HEK293 (cell line): ENCODE results near the gene PSTPIP2.
"Not testable (repeated sequence)": the region's sequence is repeated elsewhere in the genome, so short reads cannot be mapped to it uniquely, and the experiment has no call there.

Experiments used
- CTCF ChIA-PET: fragments of 350-600 bp; formaldehyde crosslinking; extraction: SDS; loops from one replicate; lab custom pipeline; 2021; ENCODE audit warnings: antibody characterized with exemption; lab: Yijun Ruan, JAX
- POLR2A ChIA-PET: fragments of 300-600 bp; formaldehyde crosslinking; extraction: SDS; loops from one replicate; lab custom pipeline; 2020; ENCODE audit warnings: antibody characterized with exemption, inconsistent platforms; lab: Yijun Ruan, JAX
- H3K27ac ChIP-seq: fragments of 200-500 bp; sonication (Bioruptor generic); 2 replicates; pipeline ENCODE4 v1.5.1; 2014; ENCODE audit warnings: low read depth, low read length, control low read depth, inconsistent platforms; ENCODE audit errors: extremely low read depth
- H3K36me3 ChIP-seq, 2 experiments: fragments of 200-500 bp in 1 of 2; sonication (Bioruptor generic) in 1 of 2; 1 replicate in 1 of 2; 2 replicates in 1 of 2; pipeline ENCODE4 v1.5.1; 2014 to 2017; ENCODE audit warnings: inconsistent platforms in 2 of 2, low read length in 2 of 2; ENCODE audit not compliant: control insufficient read depth in 2 of 2, insufficient read depth in 1 of 2
- H3K4me1 ChIP-seq: fragments of 200-500 bp; sonication (Bioruptor generic); 2 replicates; pipeline ENCODE4 v1.5.1; 2014; ENCODE audit warnings: mild to moderate bottlenecking, low read length, inconsistent platforms; ENCODE audit not compliant: control insufficient read depth, insufficient read depth
- H3K4me3 ChIP-seq: 2 replicates; pipeline ENCODE4 v1.5.1; 2011; ENCODE audit warnings: low read depth, mild to moderate bottlenecking, control low read depth, low read length, moderate library complexity
- H3K9me3 ChIP-seq: fragments of 200-500 bp; sonication (Bioruptor generic); 2 replicates; pipeline ENCODE4 v1.5.1; 2014; ENCODE audit warnings: low read depth, low read length, inconsistent platforms; ENCODE audit not compliant: control insufficient read depth, insufficient read depth
- EGR2 ChIP-seq: fragments of 450-650 bp; formaldehyde crosslinking; IDR thresholded peaks from 2 replicates; pipeline ENCODE4 v1.5.1; 2016; ENCODE audit warnings: low read depth, missing biosample characterization, missing genetic modification characterization
- GFI1B ChIP-seq: fragments of 450-650 bp; formaldehyde crosslinking; IDR thresholded peaks from 2 replicates; pipeline ENCODE4 v1.5.1; 2016; ENCODE audit warnings: missing biosample characterization, missing genetic modification characterization
- MZF1 ChIP-seq: fragments of 450-650 bp; formaldehyde crosslinking; IDR thresholded peaks from 2 replicates; pipeline ENCODE4 v1.5.1; 2017; ENCODE audit warnings: missing biosample characterization, missing genetic modification characterization, borderline replicate concordance
- WT1 ChIP-seq: fragments of 450-650 bp; formaldehyde crosslinking; IDR thresholded peaks from 2 replicates; pipeline ENCODE4 v1.5.1; 2016; ENCODE audit warnings: missing biosample characterization, missing genetic modification characterization
- ZNF146 ChIP-seq: fragments of 450-650 bp; formaldehyde crosslinking; IDR thresholded peaks from 2 replicates; pipeline ENCODE4 v1.5.1; 2016; ENCODE audit warnings: missing biosample characterization, missing genetic modification characterization
- ZNF2 ChIP-seq: fragments of 450-650 bp; formaldehyde crosslinking; IDR thresholded peaks from 2 replicates; pipeline ENCODE4 v1.5.1; 2016; ENCODE audit warnings: missing biosample characterization, missing genetic modification characterization
- ZNF214 ChIP-seq: fragments of 450-650 bp; formaldehyde crosslinking; IDR thresholded peaks from 2 replicates; pipeline ENCODE4 v1.5.1; 2017; ENCODE audit warnings: missing biosample characterization, mild to moderate bottlenecking, missing genetic modification characterization, borderline replicate concordance
- ZNF239 ChIP-seq: fragments of 450-650 bp; formaldehyde crosslinking; IDR thresholded peaks from 2 replicates; pipeline ENCODE4 v1.5.1; 2016; ENCODE audit warnings: missing biosample characterization, missing genetic modification characterization
- ZNF341 ChIP-seq: fragments of 450-650 bp; formaldehyde crosslinking; IDR thresholded peaks from 2 replicates; pipeline ENCODE4; 2016; ENCODE audit warnings: low read depth, missing biosample characterization, missing genetic modification characterization
- ZNF423 ChIP-seq: fragments of 450-650 bp; formaldehyde crosslinking; IDR thresholded peaks from 2 replicates; pipeline ENCODE4 v1.5.1; 2016; ENCODE audit warnings: missing biosample characterization, missing genetic modification characterization
- ZNF670 ChIP-seq: fragments of 450-650 bp; formaldehyde crosslinking; IDR thresholded peaks from 2 replicates; pipeline ENCODE4 v1.5.1; 2016; ENCODE audit warnings: missing biosample characterization, missing genetic modification characterization, low read depth
- ZNF677 ChIP-seq: fragments of 450-650 bp; IDR thresholded peaks from 2 replicates; pipeline ENCODE4 v1.5.0; 2018; ENCODE audit warnings: missing biosample characterization, mild to moderate bottlenecking, missing genetic modification characterization, moderate library complexity
- ZNF76 ChIP-seq: fragments of 450-650 bp; formaldehyde crosslinking; IDR thresholded peaks from 2 replicates; pipeline ENCODE4; 2016; ENCODE audit warnings: low read depth, missing biosample characterization, missing genetic modification characterization, borderline replicate concordance
- ZNF776 ChIP-seq: fragments of 450-650 bp; formaldehyde crosslinking; IDR thresholded peaks from 2 replicates; pipeline ENCODE4 v1.5.0; 2017; ENCODE audit warnings: missing biosample characterization, missing genetic modification characterization, borderline replicate concordance
- ZNF785 ChIP-seq: fragments of 450-650 bp; formaldehyde crosslinking; IDR thresholded peaks from 2 replicates; pipeline ENCODE4 v1.5.1; 2016; ENCODE audit warnings: missing biosample characterization, missing genetic modification characterization
- ZNF837 ChIP-seq: fragments of 450-650 bp; formaldehyde crosslinking; IDR thresholded peaks from 2 replicates; pipeline ENCODE4 v1.5.1; 2016; ENCODE audit warnings: missing biosample characterization, missing genetic modification characterization
- TF ChIP-seq, protein P1 (sequence below): fragments of 450-650 bp; formaldehyde crosslinking; IDR thresholded peaks from 2 replicates; pipeline ENCODE4 v1.5.1; 2016; ENCODE audit warnings: missing biosample characterization, missing genetic modification characterization
- TF ChIP-seq, protein P2 (sequence below): fragments of 450-650 bp; formaldehyde crosslinking; conservative IDR thresholded peaks from 2 replicates; pipeline ENCODE4 v1.5.1; 2016; ENCODE audit warnings: low read depth, missing biosample characterization, missing genetic modification characterization
- TF ChIP-seq, protein P3 (sequence below): fragments of 450-650 bp; formaldehyde crosslinking; IDR thresholded peaks from 2 replicates; pipeline ENCODE4 v1.5.1; 2016; ENCODE audit warnings: missing biosample characterization, missing genetic modification characterization

Gene PSTPIP2

DNA sequence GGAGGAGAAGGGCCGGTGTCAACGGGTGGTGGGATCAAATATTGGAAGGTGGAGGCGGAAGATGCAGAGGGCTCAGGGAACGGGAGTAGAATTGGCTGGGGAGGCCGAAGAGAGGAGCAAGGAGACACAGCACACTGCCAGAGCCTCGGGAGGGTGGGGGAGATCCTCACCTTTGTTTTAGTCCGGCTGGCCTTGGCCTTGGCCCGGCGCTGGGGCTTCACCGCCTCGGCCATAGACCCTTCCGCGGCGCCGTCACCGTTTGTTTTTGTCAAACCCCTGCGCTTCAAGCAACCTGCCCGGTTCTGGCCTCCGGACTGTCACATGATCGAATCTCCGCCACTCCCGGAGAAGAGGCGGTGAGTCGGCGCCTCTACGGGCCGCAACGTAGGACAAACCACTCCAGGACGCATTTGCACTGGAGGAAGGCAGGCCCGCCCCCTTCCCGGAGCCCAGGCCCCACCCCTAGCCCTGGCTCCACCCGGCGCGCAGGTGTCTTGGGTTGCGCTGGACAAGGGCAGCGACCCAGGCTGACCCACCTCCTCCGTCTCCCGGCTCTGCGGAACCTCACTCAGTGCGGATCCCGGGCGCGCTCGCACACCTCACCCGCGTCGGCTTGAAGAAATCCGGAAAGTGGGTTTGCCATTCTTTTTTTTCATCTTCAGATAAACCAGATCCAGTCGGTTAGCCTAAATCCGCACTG, 104.9 kb downstream of the PSTPIP2 start, which contains the start of gene EPG5 (continued):
- no peak for TF ChIP-seq ZNF837 (tag by site-specific recombination)
- no peak for TF ChIP-seq ZNF670
- TF ChIP-seq, protein P1, sequence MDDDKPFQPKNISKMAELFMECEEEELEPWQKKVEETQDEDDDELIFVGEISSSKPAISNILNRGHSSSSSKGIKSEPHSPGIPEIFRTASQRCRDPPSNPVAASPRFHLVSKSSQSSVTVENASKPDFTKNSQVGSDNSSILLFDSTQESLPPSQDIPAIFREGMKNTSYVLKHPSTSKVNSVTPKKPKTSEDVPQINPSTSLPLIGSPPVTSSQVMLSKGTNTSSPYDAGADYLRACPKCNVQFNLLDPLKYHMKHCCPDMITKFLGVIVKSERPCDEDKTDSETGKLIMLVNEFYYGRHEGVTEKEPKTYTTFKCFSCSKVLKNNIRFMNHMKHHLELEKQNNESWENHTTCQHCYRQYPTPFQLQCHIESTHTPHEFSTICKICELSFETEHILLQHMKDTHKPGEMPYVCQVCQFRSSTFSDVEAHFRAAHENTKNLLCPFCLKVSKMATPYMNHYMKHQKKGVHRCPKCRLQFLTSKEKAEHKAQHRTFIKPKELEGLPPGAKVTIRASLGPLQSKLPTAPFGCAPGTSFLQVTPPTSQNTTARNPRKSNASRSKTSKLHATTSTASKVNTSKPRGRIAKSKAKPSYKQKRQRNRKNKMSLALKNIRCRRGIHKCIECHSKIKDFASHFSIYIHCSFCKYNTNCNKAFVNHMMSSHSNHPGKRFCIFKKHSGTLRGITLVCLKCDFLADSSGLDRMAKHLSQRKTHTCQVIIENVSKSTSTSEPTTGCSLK, result no peak
- peak; percentile 40; the same call in 1 of the 2 replicates for TF ChIP-seq EGR2 (tag by site-specific recombination)
- TF ChIP-seq ZNF423 (tag by site-specific recombination), result no peak
- TF ChIP-seq, protein P2, sequence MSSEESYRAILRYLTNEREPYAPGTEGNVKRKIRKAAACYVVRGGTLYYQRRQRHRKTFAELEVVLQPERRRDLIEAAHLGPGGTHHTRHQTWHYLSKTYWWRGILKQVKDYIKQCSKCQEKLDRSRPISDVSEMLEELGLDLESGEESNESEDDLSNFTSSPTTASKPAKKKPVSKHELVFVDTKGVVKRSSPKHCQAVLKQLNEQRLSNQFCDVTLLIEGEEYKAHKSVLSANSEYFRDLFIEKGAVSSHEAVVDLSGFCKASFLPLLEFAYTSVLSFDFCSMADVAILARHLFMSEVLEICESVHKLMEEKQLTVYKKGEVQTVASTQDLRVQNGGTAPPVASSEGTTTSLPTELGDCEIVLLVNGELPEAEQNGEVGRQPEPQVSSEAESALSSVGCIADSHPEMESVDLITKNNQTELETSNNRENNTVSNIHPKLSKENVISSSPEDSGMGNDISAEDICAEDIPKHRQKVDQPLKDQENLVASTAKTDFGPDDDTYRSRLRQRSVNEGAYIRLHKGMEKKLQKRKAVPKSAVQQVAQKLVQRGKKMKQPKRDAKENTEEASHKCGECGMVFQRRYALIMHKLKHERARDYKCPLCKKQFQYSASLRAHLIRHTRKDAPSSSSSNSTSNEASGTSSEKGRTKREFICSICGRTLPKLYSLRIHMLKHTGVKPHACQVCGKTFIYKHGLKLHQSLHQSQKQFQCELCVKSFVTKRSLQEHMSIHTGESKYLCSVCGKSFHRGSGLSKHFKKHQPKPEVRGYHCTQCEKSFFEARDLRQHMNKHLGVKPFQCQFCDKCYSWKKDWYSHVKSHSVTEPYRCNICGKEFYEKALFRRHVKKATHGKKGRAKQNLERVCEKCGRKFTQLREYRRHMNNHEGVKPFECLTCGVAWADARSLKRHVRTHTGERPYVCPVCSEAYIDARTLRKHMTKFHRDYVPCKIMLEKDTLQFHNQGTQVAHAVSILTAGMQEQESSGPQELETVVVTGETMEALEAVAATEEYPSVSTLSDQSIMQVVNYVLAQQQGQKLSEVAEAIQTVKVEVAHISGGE, result 0 out of 2 replicates have a peak, but pooled peaks have one; percentile 21
- no peak for TF ChIP-seq WT1

DNA sequence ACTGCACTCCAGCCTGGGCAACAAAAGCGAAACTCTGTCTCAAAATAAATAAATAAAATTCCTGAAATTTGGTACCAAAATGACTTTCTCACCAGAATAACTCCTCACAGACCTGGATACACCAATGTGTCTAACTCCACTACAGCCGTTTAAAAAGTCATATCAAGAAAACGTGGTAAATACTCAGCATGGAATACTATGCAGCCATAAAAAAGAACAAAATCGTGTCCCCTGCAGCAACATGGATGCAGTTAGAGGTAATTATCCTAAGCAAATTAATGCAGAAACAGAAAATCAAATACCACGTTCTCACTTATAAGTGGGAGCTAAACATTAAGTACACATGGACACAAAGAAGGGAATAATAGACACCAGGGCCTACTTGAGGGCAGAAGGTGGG, 107.1 kb downstream of the PSTPIP2 start:
- H3K4me3 ChIP-seq, H3K27ac ChIP-seq, H3K4me1 ChIP-seq, POLR2A ChIA-PET, H3K9me3 ChIP-seq, H3K36me3 ChIP-seq, CTCF ChIA-PET: not testable (repeated sequence)
- TF ChIP-seq ZNF146 (tag by site-specific recombination), result peak; percentile 89
- TF ChIP-seq, protein P3, sequence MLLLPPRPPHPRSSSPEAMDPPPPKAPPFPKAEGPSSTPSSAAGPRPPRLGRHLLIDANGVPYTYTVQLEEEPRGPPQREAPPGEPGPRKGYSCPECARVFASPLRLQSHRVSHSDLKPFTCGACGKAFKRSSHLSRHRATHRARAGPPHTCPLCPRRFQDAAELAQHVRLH (tag by site-specific recombination), result 0 out of 2 replicates have a peak, but pooled peaks have one; percentile 39
- TF ChIP-seq, all 188 proteins: peak for 2; not testable (repeated sequence) for 186

DNA sequence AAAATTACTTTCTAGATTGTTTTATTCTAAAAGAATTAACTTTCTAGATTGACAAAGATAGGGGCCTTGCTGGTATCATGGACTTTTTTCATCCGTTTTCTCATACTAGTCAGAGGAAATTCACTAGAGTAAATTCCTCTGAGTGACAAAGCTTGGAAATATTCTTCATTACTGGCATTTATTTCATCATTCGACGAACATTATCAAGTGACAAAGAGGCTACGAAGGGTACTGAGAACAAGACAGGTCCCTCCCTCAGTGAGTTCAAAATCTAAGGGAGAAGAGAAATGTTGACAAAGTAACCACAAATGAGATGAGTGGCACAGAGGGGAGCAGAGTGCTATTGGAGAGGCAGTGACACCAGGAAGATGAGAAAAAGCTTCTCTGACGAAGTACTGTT, 109.2 kb downstream of the PSTPIP2 start:
- peaks cover 5 to 6% of the 10 kb centered on the region in 2 experiments; a peak in 2 of 3 replicates for H3K36me3 ChIP-seq
- POLR2A ChIA-PET, result interaction anchor here (0.7 kb wide), 1 partner anchor 111 kb away, joined by 3 read pairs; no protein-coding TSS in a partner anchor
- no peaks in the 10 kb centered on the region; the same call in 1 of the 2 replicates for H3K4me1 ChIP-seq
- CTCF ChIA-PET, result interaction anchor here (0.6 to 1.7 kb wide), 5 partner anchors 12 to 298 kb away, joined by 3 to 10 read pairs (median 3); no protein-coding TSS in a partner anchor
- H3K27ac ChIP-seq, result no peak overlapping the region
- no peak overlapping the region for H3K4me3 ChIP-seq
- TF ChIP-seq ZNF341 (tag by site-specific recombination) (no peak), ZNF76 (no peak), ZNF239 (tag by site-specific recombination) (no peak), ZNF776 (tag by site-specific recombination) (no peak), ZNF2 (tag by site-specific recombination) (no peak), ZNF214 (no peak), ZNF785 (tag by site-specific recombination) (no peak), ZNF677 (tag by site-specific recombination) (no peak), WT1 (no peak), MZF1 (tag by site-specific recombination) (no peak), GFI1B (no peak)
- no peaks in the 10 kb centered on the region for H3K9me3 ChIP-seq
